ENCODE results near the gene SCEL. TPM values are rescaled to one million over a fixed set of nuclear protein-coding genes. Genes with fewer than 3 reads are reported as not detected.

Gene SCEL
- total and polyA plus RNA-seq, 7 experiments from 2014 or later = not detected

DNA sequence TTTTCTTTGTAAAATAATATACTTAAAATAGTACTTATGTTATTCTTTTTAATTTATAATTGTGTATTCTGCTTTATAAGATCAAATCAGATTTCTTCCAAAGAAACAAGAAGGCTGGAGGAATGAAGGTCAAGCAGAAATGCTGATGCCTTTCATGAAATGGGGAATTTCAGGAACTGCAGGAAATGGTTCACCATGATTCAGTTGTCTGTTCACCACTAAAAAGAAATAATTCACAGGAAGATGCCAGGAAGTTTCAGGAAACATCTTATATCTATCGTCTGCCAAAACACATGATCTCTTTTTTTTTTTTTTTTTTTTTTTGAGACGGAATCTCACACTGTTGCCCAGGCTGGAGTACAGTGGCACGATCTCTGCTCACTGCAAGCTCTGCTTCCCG lies 15.7 kb upstream of the SCEL start:
- Mint-ChIP-seq H3K4me3 (no peak overlapping the region), H3K4me1 (peaks cover 0 to 3% (median 0%) of the 10 kb centered on the region in 7 donors), H3K27me3 (peaks cover 0 to 5% (median 0%) of the 10 kb centered on the region in 5 donors), H3K36me3 (no peaks in the 10 kb centered on the region), H3K27ac (no peak overlapping the region), H3K9me3 (no peaks in the 10 kb centered on the region)
- no peaks in the 10 kb centered on the region for H3K4me1 ChIP-seq (ENCODE audit: control insufficient read depth in 2 of 2, insufficient read depth in 2 of 2, low read length in 2 of 2)
- no peaks in the 10 kb centered on the region for H3K27me3 ChIP-seq (ENCODE audit: control insufficient read depth in 2 of 2, insufficient read depth in 2 of 2, low read length in 2 of 2)
- no peak for DNase-seq
- H3K9me3 ChIP-seq (ENCODE audit: control insufficient read depth in 2 of 3, low read length in 3 of 3) = no peaks in the 10 kb centered on the region
- no peak for ATAC-seq
- CTCF ChIA-PET = no interaction called here
- intact Hi-C loops (cut with micrococcal nuclease) = no loop called here
- H3K36me3 ChIP-seq (ENCODE audit: control insufficient read depth in 2 of 3, insufficient read depth in 3 of 3, low read length in 3 of 3) = no peaks in the 10 kb centered on the region
- POLR2A ChIA-PET = interaction anchor here (0.6 kb wide), 1 partner anchor 20 kb away, joined by 5 read pairs; no protein-coding TSS in a partner anchor
- no peak overlapping the region for H3K4me3 ChIP-seq (ENCODE audit: low read length)
- no peak overlapping the region for H3K27ac ChIP-seq (ENCODE audit: low read depth, low read length)

- Histone ChIP-seq H3K4me1 (ENCODE audit: control insufficient read depth in 2 of 2, insufficient read depth in 2 of 2, low read length in 2 of 2) (no peaks in the 10 kb centered on the region), H3K27me3 (ENCODE audit: control insufficient read depth in 2 of 2, insufficient read depth in 2 of 2, low read length in 2 of 2) (no peaks in the 10 kb centered on the region), H3K27ac (ENCODE audit: low read depth, low read length) (no peak overlapping the region), H3K4me3 (ENCODE audit: low read length) (no peak overlapping the region), H3K9me3 (ENCODE audit: control insufficient read depth in 2 of 3, low read length in 3 of 3) (no peaks in the 10 kb centered on the region), H3K36me3 (ENCODE audit: control insufficient read depth in 2 of 3, insufficient read depth in 3 of 3, low read length in 3 of 3) (no peaks in the 10 kb centered on the region)
- no peak overlapping the region for H3K27ac Mint-ChIP-seq
- peaks cover 2 to 13% (median 7%) of the 10 kb centered on the region in 5 donors for H3K27me3 Mint-ChIP-seq
- ATAC-seq (no peak), DNase-seq (no peak)
- intact Hi-C loops (cut with micrococcal nuclease) = no loop called here
- no peak overlapping the region for H3K4me3 Mint-ChIP-seq
- CTCF ChIA-PET = interaction anchor here (0.6 kb wide), 1 partner anchor 38 kb away, joined by 3 read pairs; no protein-coding TSS in a partner anchor
- H3K36me3 Mint-ChIP-seq = no peaks in the 10 kb centered on the region
- H3K4me1 Mint-ChIP-seq = peaks cover 0 to 3% (median 0%) of the 10 kb centered on the region in 7 donors
- no peaks in the 10 kb centered on the region for H3K9me3 Mint-ChIP-seq
- POLR2A ChIA-PET = no interaction called here
Measured at GRCh38 chr13:77521194-77521593, 14.3 kb upstream of the SCEL start.

DNA sequence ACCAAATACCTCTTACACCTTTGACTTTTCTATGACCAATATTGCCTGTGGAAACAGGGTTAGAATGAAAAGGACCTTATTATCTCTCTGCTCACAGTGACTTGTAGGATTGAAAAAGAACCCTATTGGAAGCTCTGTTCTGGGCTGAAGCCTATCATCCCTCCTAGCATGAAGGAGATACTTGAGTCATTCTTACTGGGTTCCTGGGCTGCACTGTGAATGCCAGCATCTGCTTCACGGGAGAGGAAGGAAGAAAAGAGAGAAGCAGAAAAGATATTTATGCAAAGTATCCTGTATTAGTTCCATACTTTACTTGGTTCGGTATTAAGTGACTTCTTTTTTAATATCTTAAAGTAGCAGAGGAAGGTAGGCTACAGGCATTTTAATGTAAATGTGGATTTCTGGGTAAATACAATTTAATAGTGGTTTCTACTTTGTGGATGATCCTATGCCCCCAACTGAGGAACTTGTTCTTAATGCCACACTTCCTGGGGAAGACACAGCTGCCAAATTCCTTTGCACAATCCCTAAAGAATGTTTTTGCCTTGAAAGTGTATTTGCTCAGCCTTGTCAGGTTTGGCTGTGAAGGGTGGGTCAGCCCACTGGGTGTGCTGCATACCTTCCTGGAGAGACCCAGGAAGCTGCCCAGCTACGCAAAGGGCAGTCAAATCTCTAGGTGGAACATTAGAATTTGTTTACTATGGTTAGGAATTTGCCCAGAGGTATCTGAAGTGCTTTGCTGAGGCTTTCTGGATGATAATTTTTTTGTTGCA lies 13.7 kb upstream of the SCEL start:
- no peaks in the 10 kb centered on the region for H3K9me3 Mint-ChIP-seq
- ATAC-seq = no peak
- CTCF ChIA-PET = interaction anchor here (0.6 kb wide), 1 partner anchor 38 kb away, joined by 3 read pairs; no protein-coding TSS in a partner anchor
- Histone ChIP-seq H3K27me3 (ENCODE audit: control insufficient read depth in 2 of 2, insufficient read depth in 2 of 2, low read length in 2 of 2) (no peaks in the 10 kb centered on the region), H3K9me3 (ENCODE audit: control insufficient read depth in 2 of 3, low read length in 3 of 3) (no peaks in the 10 kb centered on the region), H3K4me3 (ENCODE audit: low read length) (no peak overlapping the region), H3K4me1 (ENCODE audit: control insufficient read depth in 2 of 2, insufficient read depth in 2 of 2, low read length in 2 of 2) (no peaks in the 10 kb centered on the region), H3K36me3 (ENCODE audit: control insufficient read depth in 2 of 3, insufficient read depth in 3 of 3, low read length in 3 of 3) (no peaks in the 10 kb centered on the region), H3K27ac (ENCODE audit: low read depth, low read length) (no peak overlapping the region)
- no peak overlapping the region for H3K27ac Mint-ChIP-seq
- H3K4me1 Mint-ChIP-seq = no peaks in the 10 kb centered on the region
- no peaks in the 10 kb centered on the region for H3K36me3 Mint-ChIP-seq
- POLR2A ChIA-PET = no interaction called here
- H3K4me3 Mint-ChIP-seq = no peak overlapping the region
- H3K27me3 Mint-ChIP-seq = peaks cover 2 to 13% (median 7%) of the 10 kb centered on the region in 5 donors
- DNase-seq = no peak
- intact Hi-C loops (cut with micrococcal nuclease) = no loop called here

DNA sequence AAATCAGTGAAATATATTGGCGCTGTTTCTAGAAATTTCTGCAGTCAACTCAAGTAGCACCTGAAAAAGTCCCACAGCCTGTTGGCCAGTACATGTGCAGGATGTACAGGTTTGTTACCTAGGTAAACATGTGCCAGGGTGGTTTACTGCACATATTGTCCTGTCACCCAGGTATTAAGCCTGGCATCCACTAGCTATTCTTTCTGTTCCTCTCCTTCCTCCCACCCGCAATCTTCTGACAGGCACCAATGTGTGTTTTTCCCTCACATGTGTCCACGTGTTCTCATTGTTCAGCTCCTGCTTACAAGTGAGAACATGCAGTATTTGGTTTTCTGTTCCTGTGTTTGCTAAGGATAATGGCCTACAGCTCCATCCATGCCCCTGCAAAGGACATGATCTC lies 13.1 kb upstream of the SCEL start:
- H3K4me1 Mint-ChIP-seq = no peaks in the 10 kb centered on the region
- H3K36me3 ChIP-seq (ENCODE audit: control insufficient read depth in 2 of 3, insufficient read depth in 3 of 3, low read length in 3 of 3) = no peaks in the 10 kb centered on the region
- no peaks in the 10 kb centered on the region for H3K36me3 Mint-ChIP-seq
- DNase-seq = no peak
- H3K4me1 ChIP-seq (ENCODE audit: control insufficient read depth in 2 of 2, insufficient read depth in 2 of 2, low read length in 2 of 2) = no peaks in the 10 kb centered on the region
- peaks cover 2 to 13% (median 8%) of the 10 kb centered on the region in 5 donors for H3K27me3 Mint-ChIP-seq
- no peaks in the 10 kb centered on the region for H3K27me3 ChIP-seq (ENCODE audit: control insufficient read depth in 2 of 2, insufficient read depth in 2 of 2, low read length in 2 of 2)
- intact Hi-C loops (cut with micrococcal nuclease) = no loop called here
- H3K9me3 ChIP-seq (ENCODE audit: control insufficient read depth in 2 of 3, low read length in 3 of 3) = no peaks in the 10 kb centered on the region
- ChIA-PET POLR2A (no interaction called here), CTCF (no interaction called here)
- no peak overlapping the region for H3K4me3 ChIP-seq (ENCODE audit: low read length)
- no peak overlapping the region for H3K4me3 Mint-ChIP-seq
- no peak overlapping the region for H3K27ac ChIP-seq (ENCODE audit: low read depth, low read length)
- no peaks in the 10 kb centered on the region for H3K9me3 Mint-ChIP-seq
- ATAC-seq = no peak
- peak overlapping the region in 1 of 9 donors; percentile 20 for H3K27ac Mint-ChIP-seq

GRCh38 chr13:77523386-77523785 lies 12.1 kb upstream of the SCEL start:
- H3K4me3 ChIP-seq (ENCODE audit: low read length) = no peak overlapping the region
- Mint-ChIP-seq H3K27ac (no peak overlapping the region), H3K4me1 (no peaks in the 10 kb centered on the region), H3K9me3 (no peaks in the 10 kb centered on the region), H3K4me3 (no peak overlapping the region), H3K27me3 (peaks cover 2 to 13% (median 8%) of the 10 kb centered on the region in 5 donors), H3K36me3 (no peaks in the 10 kb centered on the region)
- no peaks in the 10 kb centered on the region for H3K9me3 ChIP-seq (ENCODE audit: control insufficient read depth in 2 of 3, low read length in 3 of 3)
- no peaks in the 10 kb centered on the region for H3K27me3 ChIP-seq (ENCODE audit: control insufficient read depth in 2 of 2, insufficient read depth in 2 of 2, low read length in 2 of 2)
- CTCF ChIA-PET = interaction anchor here (0.7 kb wide), 1 partner anchor 1710 kb away, joined by 3 read pairs; no protein-coding TSS in a partner anchor
- DNase-seq (no peak), ATAC-seq (no peak)
- intact Hi-C loops (cut with micrococcal nuclease) = no loop called here
- POLR2A ChIA-PET = no interaction called here
- no peaks in the 10 kb centered on the region for H3K36me3 ChIP-seq (ENCODE audit: control insufficient read depth in 2 of 3, insufficient read depth in 3 of 3, low read length in 3 of 3)
- no peaks in the 10 kb centered on the region for H3K4me1 ChIP-seq (ENCODE audit: control insufficient read depth in 2 of 2, insufficient read depth in 2 of 2, low read length in 2 of 2)
- H3K27ac ChIP-seq (ENCODE audit: low read depth, low read length) = no peak overlapping the region

GRCh38 chr13:77523834-77524728 lies 11.4 kb upstream of the SCEL start:
- H3K36me3 ChIP-seq (ENCODE audit: control insufficient read depth in 2 of 3, insufficient read depth in 3 of 3, low read length in 3 of 3) = no peaks in the 10 kb centered on the region
- no peaks in the 10 kb centered on the region for H3K27me3 ChIP-seq (ENCODE audit: control insufficient read depth in 2 of 2, insufficient read depth in 2 of 2, low read length in 2 of 2)
- no peak for DNase-seq
- H3K27me3 Mint-ChIP-seq = peaks cover 2 to 13% (median 8%) of the 10 kb centered on the region in 5 donors
- H3K4me3 ChIP-seq (ENCODE audit: low read length) = no peak overlapping the region
- POLR2A ChIA-PET = no interaction called here
- H3K4me3 Mint-ChIP-seq = no peak overlapping the region
- H3K27ac Mint-ChIP-seq = no peak overlapping the region
- H3K9me3 Mint-ChIP-seq = no peaks in the 10 kb centered on the region
- H3K4me1 Mint-ChIP-seq = no peaks in the 10 kb centered on the region
- intact Hi-C loops (cut with micrococcal nuclease) = no loop called here
- no peaks in the 10 kb centered on the region for H3K9me3 ChIP-seq (ENCODE audit: control insufficient read depth in 2 of 3, low read length in 3 of 3)
- CTCF ChIA-PET = interaction anchor here (0.7 kb wide), 1 partner anchor 1710 kb away, joined by 3 read pairs; no protein-coding TSS in a partner anchor
- no peak overlapping the region for H3K27ac ChIP-seq (ENCODE audit: low read depth, low read length)
- ATAC-seq = no peak
- no peaks in the 10 kb centered on the region for H3K36me3 Mint-ChIP-seq
- no peaks in the 10 kb centered on the region for H3K4me1 ChIP-seq (ENCODE audit: control insufficient read depth in 2 of 2, insufficient read depth in 2 of 2, low read length in 2 of 2)
